IMR-90 (cell line): ENCODE results near the gene STAT3. TPM values are rescaled to one million over a fixed set of nuclear protein-coding genes. Genes with fewer than 3 reads are reported as not detected.
A peak's percentile ranks its signal among the peaks of the same experiment; 100 is the strongest.

ENCODE experiments used
- ATAC-seq: fragments of 200-7000 bp; cut with Tn5 transposase; 2 replicates; pipeline ENCODE4 v1.9.1; 2020; ENCODE audit warnings: low read depth, mild to moderate bottlenecking, moderate library complexity
- BruUV-seq: library from RNA; stranded (reverse); fragments of 400-500 nt; replicated peaks from 2 replicates; lab custom pipeline; 2021; lab: Mats Ljungman, UMichigan
- CTCF ChIA-PET: fragments of 300-600 bp; formaldehyde crosslinking; extraction: SDS; loops from one replicate; lab custom pipeline; 2021; ENCODE audit warnings: antibody characterized with exemption; lab: Yijun Ruan, JAX
- POLR2A ChIA-PET: fragments of 300-600 bp; sonication (Branson Sonifier 250); formaldehyde crosslinking; loops from one replicate; lab custom pipeline; 2022; ENCODE audit warnings: antibody characterized with exemption; ENCODE audit not compliant: unreplicated experiment; lab: Charles Lee
- DNase-seq: peaks from one replicate; pipeline ENCODE4 v3.0.0; 2013
- H2AFZ ChIP-seq: replicated peaks from 2 replicates; pipeline ENCODE3; 2013; ENCODE audit warnings: low read length, mild to moderate bottlenecking; ENCODE audit not compliant: poor library complexity
- H2AK5ac ChIP-seq: 2 replicates; pipeline ENCODE4 v1.6.1; 2013; ENCODE audit warnings: low read depth, low read length, inconsistent platforms
- H2AK9ac ChIP-seq: replicated peaks from 2 replicates; pipeline ENCODE3; 2013; ENCODE audit warnings: mild to moderate bottlenecking, low read depth, low read length, moderate library complexity; ENCODE audit not compliant: poor library complexity
- H2BK120ac ChIP-seq: 2 replicates; pipeline ENCODE4 v1.6.1; 2013; ENCODE audit warnings: low read depth, low read length, inconsistent platforms
- H2BK15ac ChIP-seq: 3 replicates; pipeline ENCODE4 v1.6.1; 2013; ENCODE audit warnings: low read depth, low read length, inconsistent platforms
- H2BK20ac ChIP-seq: 2 replicates; pipeline ENCODE4 v1.6.1; 2013; ENCODE audit warnings: low read depth, mild to moderate bottlenecking, inconsistent platforms, low read length, moderate library complexity
- H2BK5ac ChIP-seq: 2 replicates; pipeline ENCODE4 v1.6.1; 2013; ENCODE audit warnings: mild to moderate bottlenecking, low read depth, low read length, inconsistent platforms; ENCODE audit not compliant: poor library complexity, severe bottlenecking
- H3K14ac ChIP-seq: replicated peaks from 2 replicates; pipeline ENCODE4 v1.6.1; 2013; ENCODE audit warnings: low read depth, low read length, inconsistent platforms
- H3K18ac ChIP-seq: 2 replicates; pipeline ENCODE4 v1.6.1; 2013; ENCODE audit warnings: low read depth, low read length, control low read depth
- H3K23ac ChIP-seq: 2 replicates; pipeline ENCODE4 v1.6.1; 2013; ENCODE audit warnings: low read depth, low read length, inconsistent platforms
- H3K27ac ChIP-seq: 2 replicates; pipeline ENCODE4 v1.5.1; 2013; ENCODE audit warnings: mild to moderate bottlenecking, control low read depth, low read length; ENCODE audit not compliant: insufficient read depth
- H3K27me3 ChIP-seq: 2 replicates; pipeline ENCODE4 v1.6.1; 2013; ENCODE audit warnings: low read length; ENCODE audit not compliant: control insufficient read depth, insufficient read depth
- H3K36me3 ChIP-seq: 2 replicates; pipeline ENCODE4 v1.6.1; 2013; ENCODE audit warnings: low read length, mixed read lengths; ENCODE audit not compliant: control insufficient read depth, insufficient read depth
- H3K4ac ChIP-seq: 2 replicates; pipeline ENCODE4 v1.6.1; 2013; ENCODE audit warnings: low read depth, low read length, inconsistent platforms
- H3K4me1 ChIP-seq: 2 replicates; pipeline ENCODE4 v1.6.1; 2013; ENCODE audit warnings: low read length, mixed read lengths; ENCODE audit not compliant: control insufficient read depth, insufficient read depth
- H3K4me2 ChIP-seq: 2 replicates; pipeline ENCODE4 v1.6.1; 2013; ENCODE audit warnings: low read depth, mild to moderate bottlenecking, control low read depth, low read length, moderate library complexity
- H3K4me3 ChIP-seq: 2 replicates; pipeline ENCODE4 v1.5.1; 2013; ENCODE audit warnings: low read depth, mild to moderate bottlenecking, control low read depth, low read length, moderate library complexity; ENCODE audit not compliant: insufficient read depth
- H3K56ac ChIP-seq: 2 replicates; pipeline ENCODE4 v1.6.1; 2013; ENCODE audit warnings: low read length, inconsistent platforms; ENCODE audit not compliant: insufficient read depth; ENCODE audit errors: extremely low read depth
- H3K79me1 ChIP-seq, 2 experiments: 2 replicates each; pipeline ENCODE4 v1.6.1; 2013; ENCODE audit warnings: low read length in 2 of 2, inconsistent platforms in 1 of 2, low read depth in 1 of 2
- H3K9ac ChIP-seq: 2 replicates; pipeline ENCODE4 v1.6.1; 2013; ENCODE audit warnings: low read depth, low read length, control low read depth
- H3K9me1 ChIP-seq: 2 replicates; pipeline ENCODE4 v1.6.1; 2013; ENCODE audit warnings: low read length, inconsistent platforms; ENCODE audit not compliant: insufficient read depth
- H3K9me3 ChIP-seq: 2 replicates; pipeline ENCODE4 v1.6.1; 2013; ENCODE audit warnings: low read length; ENCODE audit not compliant: control insufficient read depth, insufficient read depth
- H4K20me1 ChIP-seq: 2 replicates; pipeline ENCODE4 v1.6.1; 2013; ENCODE audit warnings: low read length, inconsistent platforms; ENCODE audit not compliant: insufficient read depth
- H4K5ac ChIP-seq: 2 replicates; pipeline ENCODE4 v1.6.1; 2013; ENCODE audit warnings: mild to moderate bottlenecking, low read depth, low read length, control low read depth
- H4K8ac ChIP-seq, 2 experiments: 2 replicates each; pipeline ENCODE4 v1.6.1; 2013; ENCODE audit warnings: low read depth in 2 of 2, low read length in 2 of 2, control low read depth in 1 of 2, inconsistent platforms in 1 of 2
- H4K91ac ChIP-seq: 2 replicates; pipeline ENCODE4 v1.6.1; 2013; ENCODE audit warnings: low read depth, low read length, inconsistent platforms; ENCODE audit not compliant: insufficient read depth
- CEBPB ChIP-seq: IDR thresholded peaks from 2 replicates; pipeline ENCODE4 v1.6.1; 2012; ENCODE audit warnings: low read depth, low read length, improper control_type of control experiment
- WGBS, 2 experiments: methylation state at CpG; one replicate each; pipeline versions ENCODE4 v1.1.5 to v1.1.7; 2013; ENCODE audit warnings: missing lambda C conversion rate in 2 of 2; ENCODE audit not compliant: insufficient read length in 1 of 2; ENCODE audit errors: extremely low coverage in 2 of 2; 5-methylcytosine and 5-hydroxymethylcytosine counted together
- dilution Hi-C: fragments of 300-500 bp; cut with HindIII; formaldehyde crosslinking; loops from one replicate; pipeline ENCODE4 v1.14.3; 2018; ENCODE audit warnings: low sequenced_read_pairs; ENCODE audit not compliant: unreplicated experiment
- in situ Hi-C: fragments of 300-500 bp; cut with MboI; formaldehyde crosslinking; loops from 3 replicates; pipeline ENCODE4 v1.14.3; 2019; ENCODE audit warnings: low sequenced_read_pairs, inconsistent platforms, mixed read lengths
- intact Hi-C: fragments of 100-400 bp; cut with micrococcal nuclease; formaldehyde crosslinking; loops from 2 replicates; pipeline ENCODE4 v1.10.0; 2022
- polyA plus RNA-seq, 3 experiments: library from polyadenylated mRNA; depleted of rRNA; stranded (reverse); fragments of >200 nt; gene quantifications; 2 replicates each; pipeline ENCODE4 v1.2.3, GENCODE V29; 2012; ENCODE audit warnings: low replicate concordance in 1 of 3
- total RNA-seq: library from RNA; depleted of rRNA; stranded (reverse); fragments of >200 nt; gene quantifications from 2 replicates; pipeline ENCODE4 v1.2.3, GENCODE V29; 2012
- TF ChIP-seq, protein P1 (sequence below): conservative IDR thresholded peaks from 2 replicates; pipeline ENCODE4 v1.5.1; 2012; ENCODE audit warnings: mild to moderate bottlenecking, low read depth, low read length, improper control_type of control experiment

Gene STAT3
- total and polyA plus RNA-seq, 2 of the 4 experiments (the other 2 are of a cell fraction): 47.2 to 66.3 TPM

DNA sequence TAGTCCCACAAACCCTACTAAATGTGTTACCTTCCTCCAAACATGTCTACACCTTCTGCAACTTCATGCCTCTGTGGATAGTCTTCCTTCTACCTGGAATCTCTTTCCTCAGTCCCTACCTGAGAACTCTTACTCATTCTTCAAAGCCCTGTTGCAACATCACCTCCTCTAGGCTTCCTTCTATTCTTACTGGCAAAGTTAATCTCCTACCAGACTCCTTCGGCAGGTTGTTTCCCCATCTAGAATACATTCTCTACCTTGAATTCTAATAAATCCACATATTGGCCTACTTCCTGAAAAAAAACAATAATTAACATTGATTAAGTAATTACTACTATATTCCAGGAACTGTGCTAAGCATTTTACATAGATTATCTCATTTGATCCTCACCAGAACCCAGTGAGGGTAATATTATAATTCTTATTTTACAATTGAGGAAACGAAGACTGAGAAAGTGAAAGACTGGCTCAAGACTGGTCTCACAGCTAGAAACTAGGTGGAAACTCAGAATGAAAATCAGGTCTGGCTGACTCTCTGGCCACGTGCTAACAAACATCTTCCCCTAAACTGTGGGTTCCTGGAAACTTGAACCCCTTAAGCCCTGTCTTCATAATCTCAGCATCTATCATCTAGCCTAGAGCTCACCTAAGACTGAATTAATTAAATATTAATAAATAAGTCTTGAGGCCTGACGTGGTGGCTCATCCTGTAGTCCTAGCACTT, 4.6 kb upstream of the STAT3 start:
- Histone ChIP-seq H3K4ac (no peak overlapping the region), H3K27ac (no peak overlapping the region), H4K20me1 (peaks cover 7% of the 10 kb centered on the region; the same call in 1 of the 2 replicates), H3K4me3 (no peak overlapping the region), H2BK5ac (no peak overlapping the region), H3K9me1 (peaks cover 5% of the 10 kb centered on the region), H4K8ac (no peak overlapping the region), H3K4me1 (peaks cover 4% of the 10 kb centered on the region), H2BK120ac (no peak overlapping the region), H3K23ac (peak overlapping the region; percentile 36; the same call in 1 of the 2 replicates), H3K14ac (no peak overlapping the region), H3K79me1 (peaks cover 5 to 46% of the 10 kb centered on the region in 2 experiments; a peak in 3 of 4 replicates), H2AFZ (no peak overlapping the region), H3K9ac (no peak overlapping the region), H2BK15ac (no peak overlapping the region), H3K27me3 (no peaks in the 10 kb centered on the region), H3K56ac (no peak overlapping the region), H4K5ac (no peak overlapping the region), H3K36me3 (no peaks in the 10 kb centered on the region), H2BK20ac (no peak overlapping the region), H2AK9ac (no peak overlapping the region), H3K9me3 (no peaks in the 10 kb centered on the region), H3K18ac (no peak overlapping the region), H4K91ac (no peak overlapping the region), H3K4me2 (no peak overlapping the region), H2AK5ac (0 out of 2 replicates have a peak overlapping the region, but pooled peaks have one; percentile 43)
- in situ Hi-C loops: no loop called here
- dilution Hi-C loops: no loop called here
- ChIA-PET POLR2A (no interaction called here), CTCF (interaction anchor here (0.6 to 0.8 kb wide), 2 partner anchors 10 to 35 kb away, joined by 3 read pairs; no protein-coding TSS in a partner anchor)
- BruUV-seq: no TSS peak
- DNase-seq: no peak
- intact Hi-C loops: no loop called here
- WGBS, 2 experiments: no CpG with 5 or more reads among the region's 4 CpGs
- ATAC-seq: no peak
- TF ChIP-seq, protein P1, sequence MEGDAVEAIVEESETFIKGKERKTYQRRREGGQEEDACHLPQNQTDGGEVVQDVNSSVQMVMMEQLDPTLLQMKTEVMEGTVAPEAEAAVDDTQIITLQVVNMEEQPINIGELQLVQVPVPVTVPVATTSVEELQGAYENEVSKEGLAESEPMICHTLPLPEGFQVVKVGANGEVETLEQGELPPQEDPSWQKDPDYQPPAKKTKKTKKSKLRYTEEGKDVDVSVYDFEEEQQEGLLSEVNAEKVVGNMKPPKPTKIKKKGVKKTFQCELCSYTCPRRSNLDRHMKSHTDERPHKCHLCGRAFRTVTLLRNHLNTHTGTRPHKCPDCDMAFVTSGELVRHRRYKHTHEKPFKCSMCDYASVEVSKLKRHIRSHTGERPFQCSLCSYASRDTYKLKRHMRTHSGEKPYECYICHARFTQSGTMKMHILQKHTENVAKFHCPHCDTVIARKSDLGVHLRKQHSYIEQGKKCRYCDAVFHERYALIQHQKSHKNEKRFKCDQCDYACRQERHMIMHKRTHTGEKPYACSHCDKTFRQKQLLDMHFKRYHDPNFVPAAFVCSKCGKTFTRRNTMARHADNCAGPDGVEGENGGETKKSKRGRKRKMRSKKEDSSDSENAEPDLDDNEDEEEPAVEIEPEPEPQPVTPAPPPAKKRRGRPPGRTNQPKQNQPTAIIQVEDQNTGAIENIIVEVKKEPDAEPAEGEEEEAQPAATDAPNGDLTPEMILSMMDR: no peak
- 0 out of 2 replicates have a peak, but pooled peaks have one; percentile 8 for TF ChIP-seq CEBPB
